CD4-positive, alpha-beta T cell treated with Interleukin-4 for 1 hour (primary cell): ENCODE measurements around the gene PSME3IP1.
"Not testable (repeated sequence)": the region's sequence is repeated elsewhere in the genome, so short reads cannot be mapped to it uniquely, and the experiment has no call there.

Experiments used
- DNase-seq, 2 donors: peaks; one replicate each; pipeline ENCODE4 v3.0.0-alpha.2; 2020 to 2022

PSME3IP1 gene

GRCh38 chr16:57123216-57123973 is 62.4 kb downstream of the PSME3IP1 start:
- no peak for DNase-seq

- DNase-seq: no peak
These were observed 67.3 kb downstream of the PSME3IP1 start for GRCh38 chr16:57118461-57119084.

- no peak for DNase-seq
These were observed 70.2 kb downstream of the PSME3IP1 start for GRCh38 chr16:57115514-57116182.

- no peak for DNase-seq
These were observed 70.7 kb downstream of the PSME3IP1 start for GRCh38 chr16:57115168-57115513.

GRCh38 chr16:57113664-57114063 is 72.2 kb downstream of the PSME3IP1 start:
- no peak for DNase-seq

GRCh38 chr16:57113042-57113453 is 72.8 kb downstream of the PSME3IP1 start:
- DNase-seq: no peak

GRCh38 chr16:57112403-57113041 is 73.3 kb downstream of the PSME3IP1 start:
- DNase-seq: no peak

GRCh38 chr16:57111420-57111819 is 74.4 kb downstream of the PSME3IP1 start:
- no peak for DNase-seq

- DNase-seq: no peak
These were observed 74.9 kb downstream of the PSME3IP1 start for GRCh38 chr16:57110937-57111336.

GRCh38 chr16:57109259-57110105 is 76.4 kb downstream of the PSME3IP1 start:
- not testable (repeated sequence) for DNase-seq

GRCh38 chr16:57108432-57108831 is 77.4 kb downstream of the PSME3IP1 start:
- DNase-seq: no peak

- no peak for DNase-seq
These were observed 78.4 kb downstream of the PSME3IP1 start for GRCh38 chr16:57107321-57107922.

- no peak for DNase-seq
These were observed 79.1 kb downstream of the PSME3IP1 start for GRCh38 chr16:57106767-57107166.

GRCh38 chr16:57105184-57105583 is 80.7 kb downstream of the PSME3IP1 start:
- no peak for DNase-seq

GRCh38 chr16:57104706-57105105 is 81.1 kb downstream of the PSME3IP1 start:
- DNase-seq: no peak

- no peak for DNase-seq
These were observed 82.7 kb downstream of the PSME3IP1 start for GRCh38 chr16:57102888-57103851.
